PC-9 (cell line): ENCODE data around the gene SUGCT. TPM values are rescaled to one million over a fixed set of nuclear protein-coding genes. Genes with fewer than 3 reads are reported as not detected.
A peak's percentile ranks its signal among the peaks of the same experiment; 100 is the strongest.

Experiments
- BruUV-seq: library from RNA; stranded (reverse); fragments of 400-500 nt; replicated peaks from 2 replicates; lab custom pipeline; 2021; lab: Mats Ljungman, UMichigan
- CTCF ChIA-PET: fragments of 300-600 bp; sonication (Branson Sonifier 250); formaldehyde crosslinking; loops from one replicate; lab custom pipeline; 2022; ENCODE audit warnings: antibody characterized with exemption; lab: Charles Lee
- POLR2A ChIA-PET: fragments of 300-600 bp; sonication (Branson Sonifier 250); formaldehyde crosslinking; loops from one replicate; lab custom pipeline; 2022; ENCODE audit warnings: antibody characterized with exemption; ENCODE audit not compliant: unreplicated experiment; lab: Charles Lee
- DNase-seq, 2 experiments: peaks; one replicate each; pipeline versions ENCODE4 v3.0.0 to v3.0.0-alpha.2; 2015 to 2022; ENCODE audit warnings: mixed read lengths in 1 of 2
- H2AFZ ChIP-seq: fragments of 200-600 bp; sonication (generic); 2 replicates; pipeline ENCODE4 v1.8.1; 2017; ENCODE audit warnings: antibody characterized with exemption
- H3F3A ChIP-seq: fragments of 200-600 bp; sonication (generic); 2 replicates; pipeline ENCODE4 v1.8.1; 2017; ENCODE audit warnings: antibody characterized with exemption, mild to moderate bottlenecking, low read depth; ENCODE audit not compliant: insufficient read depth
- H3K27ac ChIP-seq: fragments of 200-600 bp; sonication (generic); 2 replicates; pipeline ENCODE4 v1.6.1; 2016; ENCODE audit warnings: mixed run types
- H3K27me3 ChIP-seq: fragments of 200-600 bp; sonication (generic); 2 replicates; pipeline ENCODE4 v1.6.1; 2016; ENCODE audit warnings: low read depth, mixed run types; ENCODE audit not compliant: insufficient read depth
- H3K36me3 ChIP-seq: fragments of 200-600 bp; sonication (generic); 2 replicates; pipeline ENCODE4 v1.6.1; 2016; ENCODE audit warnings: low read depth, mixed run types
- H3K4me1 ChIP-seq: fragments of 200-600 bp; sonication (generic); replicated peaks from 2 replicates; pipeline ENCODE4 v1.6.1; 2016; ENCODE audit warnings: mixed run types; ENCODE audit not compliant: insufficient read depth
- H3K4me2 ChIP-seq: fragments of 200-600 bp; sonication (generic); 2 replicates; pipeline ENCODE4 v1.6.1; 2017; ENCODE audit warnings: mixed run types
- H3K4me3 ChIP-seq: fragments of 200-600 bp; sonication (generic); 2 replicates; pipeline ENCODE4 v1.6.1; 2016; ENCODE audit warnings: mixed run types
- H3K79me2 ChIP-seq: fragments of 200-600 bp; sonication (generic); 2 replicates; pipeline ENCODE4 v1.6.1; 2017; ENCODE audit warnings: low read depth, mixed run types
- H3K9me2 ChIP-seq: fragments of 200-600 bp; sonication (generic); 2 replicates; pipeline ENCODE4 v1.8.1; 2017; ENCODE audit warnings: mild to moderate bottlenecking; ENCODE audit not compliant: insufficient read depth
- H3K9me3 ChIP-seq: fragments of 200-600 bp; sonication (generic); 2 replicates; pipeline ENCODE4 v1.8.1; 2016; ENCODE audit warnings: low read depth; ENCODE audit not compliant: insufficient read depth
- H4K20me1 ChIP-seq: fragments of 200-600 bp; sonication (generic); 2 replicates; pipeline ENCODE4 v1.8.1; 2017; ENCODE audit not compliant: insufficient read depth
- EZH2 ChIP-seq: fragments of 200-600 bp; sonication (generic); IDR thresholded peaks from 2 replicates; pipeline ENCODE4 v1.8.0; 2017; ENCODE audit warnings: antibody characterized with exemption, low read depth
- intact Hi-C: fragments of 100-400 bp; cut with micrococcal nuclease; formaldehyde crosslinking; loops from one replicate; pipeline ENCODE4 v1.10.0; 2022; ENCODE audit not compliant: unreplicated experiment
- total RNA-seq: library from RNA; stranded (reverse); gene quantifications from 2 replicates; pipeline ENCODE4 v1.2.3, GENCODE V29; 2021
- TF ChIP-seq, protein P1 (sequence below): fragments of 200-600 bp; sonication (generic); conservative IDR thresholded peaks from 2 replicates; pipeline ENCODE4 v1.6.1; 2017; ENCODE audit warnings: mixed run types, antibody characterized with exemption, mild to moderate bottlenecking, moderate library complexity

The SUGCT gene
- total RNA-seq, 1 experiment from 2014 or later = 3.5 TPM

DNA sequence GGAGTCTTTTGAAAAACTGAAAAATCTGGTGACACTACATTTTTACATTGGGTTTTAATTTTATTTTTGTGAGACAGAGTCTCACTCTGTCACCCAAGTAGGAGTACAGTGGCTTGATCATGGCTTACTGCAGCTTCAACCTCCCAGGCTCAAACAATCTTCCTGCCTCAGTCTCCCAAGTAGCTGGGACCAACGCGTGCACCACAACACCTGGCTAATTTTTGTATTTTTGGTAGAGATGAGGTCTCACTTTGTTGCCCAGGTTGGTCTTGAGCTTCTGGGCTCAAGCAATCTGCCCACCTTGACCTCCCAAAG, 11.9 kb upstream of the SUGCT start:
- POLR2A ChIA-PET = interaction anchor here (0.6 kb wide), 1 partner anchor 106 kb away, joined by 3 read pairs; no protein-coding TSS in a partner anchor
- peaks cover 9% of the 10 kb centered on the region; the same call in 1 of the 2 replicates for H4K20me1 ChIP-seq
- H2AFZ ChIP-seq = no peak overlapping the region

DNA sequence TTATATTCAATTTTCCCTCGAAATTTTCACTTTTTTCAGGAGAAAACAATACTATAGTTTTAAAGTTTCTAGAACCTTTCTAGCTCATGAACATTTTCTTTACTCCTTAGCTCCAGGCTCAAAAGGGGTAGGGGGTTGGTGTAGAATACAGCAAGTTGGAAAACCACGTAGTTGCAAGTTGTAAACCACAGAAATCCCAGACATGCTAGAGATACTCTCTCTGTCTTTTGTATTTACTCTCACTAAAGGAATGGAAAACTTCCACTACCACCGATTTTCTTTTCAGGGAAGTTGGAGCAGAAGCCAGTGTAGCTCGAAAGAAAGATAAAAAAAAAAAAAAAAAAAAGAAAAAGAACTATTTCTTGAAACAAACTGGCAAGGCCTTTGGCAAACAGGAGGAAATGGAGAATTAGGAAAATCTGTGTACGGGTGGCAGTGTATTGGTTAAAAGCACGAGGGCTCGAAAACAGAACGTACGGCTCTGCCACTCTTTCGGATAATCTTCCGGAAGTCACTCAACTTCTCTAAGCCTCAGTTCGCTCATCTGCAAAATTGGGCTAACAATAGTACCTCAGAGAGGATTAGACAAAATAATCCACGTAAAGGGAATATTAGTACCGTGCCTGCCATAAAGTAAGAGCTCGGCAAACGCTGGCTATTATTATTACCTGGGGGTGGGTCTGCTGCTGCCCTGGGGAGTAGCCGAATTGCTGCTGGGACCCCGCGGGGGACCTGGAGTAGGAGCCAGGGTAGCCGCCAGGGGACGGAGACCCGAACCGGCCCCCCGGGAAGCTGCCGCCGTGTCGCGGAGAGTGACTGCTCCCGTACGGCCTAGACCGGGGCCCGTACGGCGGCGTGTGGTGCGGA, 1.0 kb upstream of the SUGCT start:
- TF ChIP-seq EZH2 = no peak
- TF ChIP-seq, protein P1, sequence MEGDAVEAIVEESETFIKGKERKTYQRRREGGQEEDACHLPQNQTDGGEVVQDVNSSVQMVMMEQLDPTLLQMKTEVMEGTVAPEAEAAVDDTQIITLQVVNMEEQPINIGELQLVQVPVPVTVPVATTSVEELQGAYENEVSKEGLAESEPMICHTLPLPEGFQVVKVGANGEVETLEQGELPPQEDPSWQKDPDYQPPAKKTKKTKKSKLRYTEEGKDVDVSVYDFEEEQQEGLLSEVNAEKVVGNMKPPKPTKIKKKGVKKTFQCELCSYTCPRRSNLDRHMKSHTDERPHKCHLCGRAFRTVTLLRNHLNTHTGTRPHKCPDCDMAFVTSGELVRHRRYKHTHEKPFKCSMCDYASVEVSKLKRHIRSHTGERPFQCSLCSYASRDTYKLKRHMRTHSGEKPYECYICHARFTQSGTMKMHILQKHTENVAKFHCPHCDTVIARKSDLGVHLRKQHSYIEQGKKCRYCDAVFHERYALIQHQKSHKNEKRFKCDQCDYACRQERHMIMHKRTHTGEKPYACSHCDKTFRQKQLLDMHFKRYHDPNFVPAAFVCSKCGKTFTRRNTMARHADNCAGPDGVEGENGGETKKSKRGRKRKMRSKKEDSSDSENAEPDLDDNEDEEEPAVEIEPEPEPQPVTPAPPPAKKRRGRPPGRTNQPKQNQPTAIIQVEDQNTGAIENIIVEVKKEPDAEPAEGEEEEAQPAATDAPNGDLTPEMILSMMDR = no peak
- Histone ChIP-seq H3K36me3 (peaks cover 11% of the 10 kb centered on the region), H3K4me2 (peak overlapping the region; percentile 90), H2AFZ (peak overlapping the region; percentile 88), H3K9me2 (no peaks in the 10 kb centered on the region), H3F3A (0 out of 2 replicates have a peak, but pooled peaks cover 8% of the 10 kb centered on the region), H3K27me3 (no peaks in the 10 kb centered on the region), H4K20me1 (peaks cover 40% of the 10 kb centered on the region), H3K4me1 (peaks cover 17% of the 10 kb centered on the region), H3K4me3 (peak overlapping the region; percentile 97), H3K79me2 (peaks cover 56% of the 10 kb centered on the region), H3K9me3 (peaks cover 6% of the 10 kb centered on the region; the same call in 1 of the 2 replicates), H3K27ac (peak overlapping the region; percentile 75)
- no peak for DNase-seq
- CTCF ChIA-PET = interaction anchor here (0.6 kb wide), 1 partner anchor 1928 kb away, joined by 4 read pairs; no protein-coding TSS in a partner anchor
- intact Hi-C loops = loop anchor here (1.0 to 5.0 kb wide), 4 partner anchors 16 to 401 kb away; no protein-coding TSS in a partner anchor
- POLR2A ChIA-PET = interaction anchor here (0.6 kb wide), 1 partner anchor 1340 kb away, joined by 28 read pairs; no protein-coding TSS in a partner anchor
- no TSS peak for BruUV-seq

More for the DNA sequence above, 11.9 kb upstream of the SUGCT start:
- Histone ChIP-seq H3K36me3 (0 out of 2 replicates have a peak, but pooled peaks cover 5% of the 10 kb centered on the region), H3K27me3 (no peaks in the 10 kb centered on the region), H3K4me3 (no peak overlapping the region), H3K4me2 (no peak overlapping the region), H3K4me1 (peaks cover 9% of the 10 kb centered on the region), H3K9me2 (no peaks in the 10 kb centered on the region), H3F3A (peaks cover 10% of the 10 kb centered on the region; the same call in 1 of the 2 replicates), H3K27ac (no peak overlapping the region), H3K9me3 (no peaks in the 10 kb centered on the region), H3K79me2 (peaks cover 39% of the 10 kb centered on the region)
- BruUV-seq = no TSS peak
- intact Hi-C loops = no loop called here
- TF ChIP-seq, protein P1 = no peak
- CTCF ChIA-PET = interaction anchor here (0.6 kb wide), 1 partner anchor 110 kb away, joined by 4 read pairs; no protein-coding TSS in a partner anchor
- DNase-seq = no peak

DNA sequence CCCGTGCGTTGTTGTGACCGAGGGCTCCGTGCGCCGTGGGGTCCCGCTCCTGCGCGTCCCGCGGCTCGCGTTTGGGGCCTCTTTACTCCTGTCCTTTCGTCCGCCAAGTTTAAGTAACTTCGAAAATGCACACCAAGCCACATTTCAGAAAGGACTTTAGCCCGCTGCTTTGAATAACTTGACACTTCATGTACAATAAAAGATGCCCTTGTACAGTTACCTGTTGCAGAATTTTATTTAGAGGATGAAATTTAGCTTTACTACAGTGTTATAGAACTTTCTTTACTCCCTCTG, 459 bp downstream of the SUGCT start:
- intact Hi-C loops = loop anchor here (2.0 kb wide), 2 partner anchors 86 to 186 kb away; no protein-coding TSS in a partner anchor
- POLR2A ChIA-PET = interaction anchor here (0.6 to 0.7 kb wide), 2 partner anchors 161 to 1479 kb away, joined by 3 to 5 read pairs; no protein-coding TSS in a partner anchor
- Histone ChIP-seq H3K9me3 (peaks cover 6% of the 10 kb centered on the region; the same call in 1 of the 2 replicates), H3K4me3 (peak overlapping the region; percentile 97), H3K79me2 (peaks cover 42% of the 10 kb centered on the region), H3K36me3 (peaks cover 7% of the 10 kb centered on the region), H3K27ac (no peak overlapping the region), H4K20me1 (peaks cover 25% of the 10 kb centered on the region), H3F3A (0 out of 2 replicates have a peak, but pooled peaks cover 7% of the 10 kb centered on the region), H3K4me2 (peak overlapping the region; percentile 90), H3K27me3 (no peaks in the 10 kb centered on the region), H3K4me1 (peaks cover 17% of the 10 kb centered on the region), H3K9me2 (no peaks in the 10 kb centered on the region), H2AFZ (peak overlapping the region; percentile 88)
- CTCF ChIA-PET = interaction anchor here (0.6 to 0.7 kb wide), 2 partner anchors 18 to 46 kb away, joined by 3 read pairs; no protein-coding TSS in a partner anchor
- no TSS peak for BruUV-seq
- TF ChIP-seq, protein P1 = no peak
- TF ChIP-seq EZH2 = no peak
- no peak for DNase-seq
